Psoas muscle (tissue), 8 donors: ENCODE measurements around the gene PLXNA4. TPM values are rescaled to one million over a fixed set of nuclear protein-coding genes. Genes with fewer than 3 reads are reported as not detected.

ENCODE experiments used
- ATAC-seq, 4 donors: fragments of 200-7000 bp; cut with Tn5 transposase; one replicate each; pipeline ENCODE4 v1.9.1; 2020; ENCODE audit warnings: moderate library complexity in 3 of 4, mild to moderate bottlenecking in 2 of 4
- DNase-seq, 2 donors: peaks; one replicate each; pipeline ENCODE4 v3.0.0-alpha.2; 2020
- H3K27ac ChIP-seq: fragments of 200-600 bp; one replicate; pipeline ENCODE4 v1.8.0; 2022
- H3K27me3 ChIP-seq, 3 donors: fragments of 200-600 bp in 1 of 3; one replicate each; pipeline versions ENCODE4 v1.6.1 to v1.8.0; 2013 to 2022; ENCODE audit warnings: low read length in 2 of 3, mild to moderate bottlenecking in 2 of 3, moderate library complexity in 1 of 3; ENCODE audit not compliant: insufficient read depth in 3 of 3
- H3K36me3 ChIP-seq, 2 donors: fragments of 200-600 bp in 1 of 2; one replicate each; pipeline versions ENCODE4 v1.6.1 to v1.8.0; 2013 to 2022; ENCODE audit warnings: low read depth in 1 of 2, mild to moderate bottlenecking in 1 of 2, moderate library complexity in 1 of 2; ENCODE audit not compliant: insufficient read depth in 1 of 2
- H3K4me1 ChIP-seq: fragments of 200-600 bp; one replicate; pipeline ENCODE4 v1.8.0; 2022
- H3K4me3 ChIP-seq: fragments of 200-600 bp; one replicate; pipeline ENCODE4 v1.8.0; 2022; ENCODE audit warnings: mild to moderate bottlenecking
- H3K9me3 ChIP-seq: fragments of 200-600 bp; one replicate; pipeline ENCODE4 v1.8.0; 2022
- WGBS, 3 donors: extraction: QIAGEN DNeasy Blood & Tissue Kit; methylation state at CpG; one replicate each; pipeline versions ENCODE4 v1.1.6 to v1.1.7; 2013; 5-methylcytosine and 5-hydroxymethylcytosine counted together
- intact Hi-C, 2 donors: fragments of 100-400 bp; cut with DNase I; formaldehyde crosslinking; loops; one replicate each; pipeline versions ENCODE4 v1.11.0 to v1.14.2; 2022
- polyA plus RNA-seq, 3 donors: library from polyadenylated mRNA; stranded (reverse); fragments of 200-250 nt; gene quantifications; one replicate each; pipeline ENCODE4 v1.2.3, GENCODE V29; 2013
- total RNA-seq, 4 donors: library from RNA; stranded (reverse); fragmentation: NEBNext Ultra II Directional in 2 of 4; extraction: Animal tissue kit (Norgen Biotek cat#: 25700) in 2 of 4; gene quantifications; one replicate each; pipeline versions ENCODE4 v1.2.1 to v1.2.4, GENCODE V29; 2021 to 2023
- TF ChIP-seq, protein P1 (sequence below): fragments of 200-600 bp; IDR thresholded peaks from one replicate; pipeline ENCODE4 v1.8.0; 2022; ENCODE audit warnings: antibody characterized with exemption
- donor health status: healthy with polysubstance abuse.
- donor health status: DM: no; HTN: no; CAD: no; lungs with moderate emphysema.
- donor health status: Bipolar disorder and iron deficiency.
- donor health status: healthy.
- donor health status: DM: yes; HTN: yes; CAD: no.
- donor health status: DM: no; HTN: no; CAD: no.
- donor health status: DM: no; HTN: no; CAD: no.
- donor health status: DM: yes; HTN: yes; CAD: no.

The PLXNA4 gene
- total and polyA plus RNA-seq, 7 donors, result 0.15 to 2.5 (median 0.88) TPM

DNA sequence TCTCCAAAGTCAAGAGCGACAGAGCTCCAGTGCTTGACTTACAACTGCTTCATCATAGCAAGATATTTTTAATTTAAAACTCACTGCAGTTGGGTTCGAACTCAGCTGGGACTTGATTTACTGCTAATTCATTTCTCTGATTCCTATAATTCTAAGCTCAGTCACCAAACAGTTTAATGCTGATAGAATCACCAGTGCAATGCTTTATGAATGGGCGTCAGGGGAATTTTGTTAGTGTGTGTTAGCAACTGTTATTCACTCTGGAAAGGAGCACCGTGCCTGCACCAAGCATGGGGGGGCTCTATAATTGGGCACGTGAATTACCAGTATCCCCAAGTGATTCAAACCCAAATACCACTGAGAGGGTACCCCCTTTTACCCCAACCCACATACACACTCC lies 10.4 kb downstream of the PLXNA4 start:
- Histone ChIP-seq H3K9me3 (no peaks in the 10 kb centered on the region), H3K4me3 (no peak overlapping the region), H3K27me3 (peaks cover 0 to 9% (median 1%) of the 10 kb centered on the region in 3 donors), H3K27ac (no peak overlapping the region), H3K4me1 (no peaks in the 10 kb centered on the region), H3K36me3 (no peaks in the 10 kb centered on the region)
- ATAC-seq (no peak), DNase-seq (no peak)
- TF ChIP-seq, protein P1, sequence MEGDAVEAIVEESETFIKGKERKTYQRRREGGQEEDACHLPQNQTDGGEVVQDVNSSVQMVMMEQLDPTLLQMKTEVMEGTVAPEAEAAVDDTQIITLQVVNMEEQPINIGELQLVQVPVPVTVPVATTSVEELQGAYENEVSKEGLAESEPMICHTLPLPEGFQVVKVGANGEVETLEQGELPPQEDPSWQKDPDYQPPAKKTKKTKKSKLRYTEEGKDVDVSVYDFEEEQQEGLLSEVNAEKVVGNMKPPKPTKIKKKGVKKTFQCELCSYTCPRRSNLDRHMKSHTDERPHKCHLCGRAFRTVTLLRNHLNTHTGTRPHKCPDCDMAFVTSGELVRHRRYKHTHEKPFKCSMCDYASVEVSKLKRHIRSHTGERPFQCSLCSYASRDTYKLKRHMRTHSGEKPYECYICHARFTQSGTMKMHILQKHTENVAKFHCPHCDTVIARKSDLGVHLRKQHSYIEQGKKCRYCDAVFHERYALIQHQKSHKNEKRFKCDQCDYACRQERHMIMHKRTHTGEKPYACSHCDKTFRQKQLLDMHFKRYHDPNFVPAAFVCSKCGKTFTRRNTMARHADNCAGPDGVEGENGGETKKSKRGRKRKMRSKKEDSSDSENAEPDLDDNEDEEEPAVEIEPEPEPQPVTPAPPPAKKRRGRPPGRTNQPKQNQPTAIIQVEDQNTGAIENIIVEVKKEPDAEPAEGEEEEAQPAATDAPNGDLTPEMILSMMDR, result no peak
- WGBS, 3 donors, result 68 to 80% (median 76%) methylated on average over 5 of the region's 5 CpGs
- intact Hi-C loops, result no loop called here

DNA sequence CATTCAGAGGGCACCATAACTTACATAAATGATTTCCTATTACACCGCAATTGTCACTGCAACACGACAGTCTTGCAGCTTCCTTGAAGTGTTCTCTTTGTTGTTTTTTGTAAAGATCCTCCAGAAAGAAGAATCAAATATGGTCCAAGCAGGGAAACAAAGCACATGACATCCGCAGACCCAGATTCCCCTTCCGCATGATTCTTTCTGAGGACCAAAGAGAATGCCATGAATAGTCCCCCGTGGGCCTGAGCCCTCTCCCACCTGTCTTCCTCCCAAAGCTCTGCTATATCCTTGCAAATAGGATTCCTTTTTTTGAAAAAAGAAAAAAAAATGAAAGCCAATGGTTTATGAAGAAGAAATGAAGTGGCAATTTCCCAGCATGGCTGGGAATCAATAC lies 10.8 kb downstream of the PLXNA4 start:
- intact Hi-C loops, result no loop called here
- WGBS, 3 donors, result 87 to 89% (median 88%) methylated on average over 5 of the region's 5 CpGs
- Histone ChIP-seq H3K4me1 (no peaks in the 10 kb centered on the region), H3K27me3 (peaks cover 0 to 9% (median 1%) of the 10 kb centered on the region in 3 donors), H3K36me3 (no peaks in the 10 kb centered on the region), H3K27ac (no peak overlapping the region), H3K4me3 (no peak overlapping the region), H3K9me3 (no peaks in the 10 kb centered on the region)
- no peak for ATAC-seq
- TF ChIP-seq, protein P1, result no peak
- no peak for DNase-seq

DNA sequence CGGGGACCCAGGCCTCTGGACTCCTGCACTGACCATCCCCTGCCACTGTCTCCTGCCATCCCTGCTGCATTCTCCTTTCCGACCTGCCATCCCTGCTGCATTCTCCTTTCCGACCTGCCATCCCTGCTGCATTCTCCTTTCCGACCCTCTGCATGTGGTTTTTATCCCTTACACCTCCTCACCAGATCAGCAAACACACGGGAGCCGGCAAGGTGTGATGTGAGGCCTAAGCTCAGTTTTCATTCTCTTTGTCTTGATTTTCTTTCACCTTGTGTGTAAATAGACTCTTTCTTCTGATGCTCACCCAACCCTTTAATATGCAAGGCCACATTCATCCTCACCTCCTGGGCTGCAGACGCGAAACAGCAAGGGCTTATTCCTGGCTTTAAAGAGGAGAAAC lies 11.4 kb downstream of the PLXNA4 start:
- ATAC-seq (no peak), DNase-seq (no peak)
- intact Hi-C loops, result no loop called here

DNA sequence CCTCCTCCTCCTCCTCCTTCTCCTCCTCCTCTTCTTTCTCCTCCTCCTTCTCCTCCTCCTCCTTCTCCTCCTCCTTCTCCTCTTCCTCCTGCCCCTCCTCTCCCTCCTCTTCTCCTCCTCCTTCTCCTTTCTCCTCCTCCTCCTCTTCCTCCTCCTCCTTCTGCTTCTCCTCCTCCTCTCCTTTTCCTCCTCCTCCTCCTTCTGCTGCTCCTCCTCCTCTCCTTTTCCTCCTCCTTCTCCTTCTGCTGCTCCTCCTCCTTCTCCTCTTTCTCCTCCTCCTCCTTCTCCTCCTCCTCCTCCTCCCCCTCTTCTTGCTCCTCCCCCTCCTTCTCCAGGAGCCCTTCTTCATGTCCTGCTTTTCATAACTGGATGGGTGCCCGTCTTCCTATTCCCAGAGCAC lies 12.2 kb downstream of the PLXNA4 start:
- ATAC-seq, result no peak
- TF ChIP-seq, protein P1, result no peak
- intact Hi-C loops, result no loop called here

More for the DNA sequence above, 11.4 kb downstream of the PLXNA4 start:
- no peak overlapping the region for H3K27ac ChIP-seq
- TF ChIP-seq, protein P1, result no peak
- no peaks in the 10 kb centered on the region for H3K4me1 ChIP-seq
- H3K9me3 ChIP-seq, result no peaks in the 10 kb centered on the region
- H3K36me3 ChIP-seq, result no peaks in the 10 kb centered on the region
- 81 to 86% (median 85%) methylated on average over 8 of the region's 8 CpGs for WGBS, 3 donors
- peaks cover 0 to 9% (median 1%) of the 10 kb centered on the region in 3 donors for H3K27me3 ChIP-seq
- H3K4me3 ChIP-seq, result no peak overlapping the region

DNA sequence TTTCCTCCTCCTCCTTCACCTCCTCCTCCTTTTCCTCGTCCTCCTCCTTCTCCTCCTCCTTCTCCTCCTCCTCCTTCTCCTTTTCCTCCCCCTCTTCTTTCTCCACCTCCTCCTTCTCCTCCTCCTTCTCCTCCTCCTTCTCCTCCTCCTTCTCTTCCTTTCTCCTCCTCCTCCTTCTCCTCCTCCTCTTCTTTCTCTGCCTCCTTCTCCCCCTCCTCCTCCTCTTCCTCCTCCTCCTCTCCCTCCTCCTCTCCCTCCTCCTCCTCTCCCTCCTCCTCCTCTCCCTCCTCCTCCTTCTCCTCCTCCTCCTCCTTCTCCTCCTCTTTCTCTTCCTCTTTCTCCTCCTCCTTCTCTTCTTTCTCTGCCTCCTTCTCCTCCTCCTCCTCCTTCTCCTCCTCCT lies 13.6 kb downstream of the PLXNA4 start:
- DNase-seq (no peak), ATAC-seq (no peak)
- WGBS, 3 donors, result 43 to 67% (median 64%) methylated on average over 1 of the region's 1 CpG
- H3K9me3 ChIP-seq, result no peaks in the 10 kb centered on the region
- no peak overlapping the region for H3K4me3 ChIP-seq
- H3K4me1 ChIP-seq, result no peaks in the 10 kb centered on the region
- TF ChIP-seq, protein P1, result no peak
- H3K27ac ChIP-seq, result no peak overlapping the region
- H3K27me3 ChIP-seq, result peaks cover 0 to 9% (median 1%) of the 10 kb centered on the region in 3 donors
- intact Hi-C loops, result no loop called here
- no peaks in the 10 kb centered on the region for H3K36me3 ChIP-seq

More for the DNA sequence above, 12.2 kb downstream of the PLXNA4 start:
- WGBS, 3 donors, result 43 to 74% (median 55%) methylated on average over 1 of the region's 1 CpG
- no peaks in the 10 kb centered on the region for H3K4me1 ChIP-seq
- H3K36me3 ChIP-seq, result no peaks in the 10 kb centered on the region
- H3K9me3 ChIP-seq, result no peaks in the 10 kb centered on the region
- H3K27ac ChIP-seq, result no peak overlapping the region
- peaks cover 0 to 9% (median 1%) of the 10 kb centered on the region in 3 donors for H3K27me3 ChIP-seq
- DNase-seq, result no peak
- no peak overlapping the region for H3K4me3 ChIP-seq
